ENCODE measurements around the gene SLC16A12. TPM values are rescaled to one million over a fixed set of nuclear protein-coding genes. Genes with fewer than 3 reads are reported as not detected.

Gene SLC16A12
- total and polyA plus RNA-seq, 2 experiments from 2014 or later: 5.7 to 5.9 TPM

DNA sequence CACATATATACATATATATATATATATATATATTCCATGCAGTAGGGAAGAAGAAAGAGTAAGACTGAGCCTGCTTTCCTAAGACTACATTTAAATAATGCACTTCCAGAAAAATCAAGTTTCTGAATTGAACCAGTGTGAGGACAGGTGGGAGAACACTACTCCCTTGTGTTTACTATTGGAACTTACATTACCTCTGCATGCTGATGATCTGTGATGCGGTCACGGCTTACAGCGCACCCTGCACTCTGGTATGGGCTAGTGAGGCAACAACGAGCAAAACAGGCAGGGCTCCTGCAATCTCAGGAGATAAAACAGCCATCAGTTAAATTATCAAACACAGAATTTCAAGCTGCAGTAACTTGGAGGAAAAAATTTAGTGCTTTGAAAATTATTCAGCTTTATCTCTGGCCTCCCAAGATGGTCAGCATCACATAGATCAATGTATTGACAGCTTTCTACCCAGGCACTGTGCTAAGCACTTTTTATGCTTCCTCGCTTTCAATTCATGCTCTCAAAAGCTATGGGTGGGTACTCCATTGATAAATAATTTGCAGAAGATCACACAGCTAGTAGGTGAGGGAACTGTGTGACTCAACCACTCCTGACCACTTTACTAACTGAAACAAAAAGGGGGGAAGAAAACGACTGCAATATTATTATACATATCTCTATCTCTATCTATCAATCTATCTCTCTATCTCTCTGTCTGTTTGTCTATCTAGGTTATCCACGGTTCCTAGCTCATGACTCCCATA is 20.5 kb upstream of the SLC16A12 start:
- no peaks in the 10 kb centered on the region for H3K79me2 ChIP-seq
- no peak overlapping the region for H2AFZ ChIP-seq
- H4K20me1 ChIP-seq (ENCODE audit: insufficient read depth, poor library complexity, severe bottlenecking): no peaks in the 10 kb centered on the region
- H3K4me1 ChIP-seq (ENCODE audit: insufficient read depth): peaks cover 11% of the 10 kb centered on the region
- H3K27me3 ChIP-seq: no peaks in the 10 kb centered on the region
- H3K9me2 ChIP-seq (replicated peaks; ENCODE audit: insufficient read depth): no peaks in the 10 kb centered on the region
- H3K27ac ChIP-seq: peak overlapping the region; percentile 47
- no peaks in the 10 kb centered on the region for H3K9me3 ChIP-seq (ENCODE audit: low read depth)
- peak; percentile 15 for DNase-seq (ENCODE audit: low spot score)
- H3K36me3 ChIP-seq (replicated peaks; ENCODE audit: insufficient read depth, low read depth): no peaks in the 10 kb centered on the region
- no peak overlapping the region for H3K4me2 ChIP-seq
- TF ChIP-seq, protein P1, sequence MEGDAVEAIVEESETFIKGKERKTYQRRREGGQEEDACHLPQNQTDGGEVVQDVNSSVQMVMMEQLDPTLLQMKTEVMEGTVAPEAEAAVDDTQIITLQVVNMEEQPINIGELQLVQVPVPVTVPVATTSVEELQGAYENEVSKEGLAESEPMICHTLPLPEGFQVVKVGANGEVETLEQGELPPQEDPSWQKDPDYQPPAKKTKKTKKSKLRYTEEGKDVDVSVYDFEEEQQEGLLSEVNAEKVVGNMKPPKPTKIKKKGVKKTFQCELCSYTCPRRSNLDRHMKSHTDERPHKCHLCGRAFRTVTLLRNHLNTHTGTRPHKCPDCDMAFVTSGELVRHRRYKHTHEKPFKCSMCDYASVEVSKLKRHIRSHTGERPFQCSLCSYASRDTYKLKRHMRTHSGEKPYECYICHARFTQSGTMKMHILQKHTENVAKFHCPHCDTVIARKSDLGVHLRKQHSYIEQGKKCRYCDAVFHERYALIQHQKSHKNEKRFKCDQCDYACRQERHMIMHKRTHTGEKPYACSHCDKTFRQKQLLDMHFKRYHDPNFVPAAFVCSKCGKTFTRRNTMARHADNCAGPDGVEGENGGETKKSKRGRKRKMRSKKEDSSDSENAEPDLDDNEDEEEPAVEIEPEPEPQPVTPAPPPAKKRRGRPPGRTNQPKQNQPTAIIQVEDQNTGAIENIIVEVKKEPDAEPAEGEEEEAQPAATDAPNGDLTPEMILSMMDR (IDR thresholded peaks at IDR 0.05; ENCODE audit: poor library complexity): no peak
- 72% methylated on average over 7 of the region's 7 CpGs for WGBS (ENCODE audit: low lambda C conversion rate, missing lambda C conversion rate)
- H3K4me3 ChIP-seq: no peak overlapping the region

DNA sequence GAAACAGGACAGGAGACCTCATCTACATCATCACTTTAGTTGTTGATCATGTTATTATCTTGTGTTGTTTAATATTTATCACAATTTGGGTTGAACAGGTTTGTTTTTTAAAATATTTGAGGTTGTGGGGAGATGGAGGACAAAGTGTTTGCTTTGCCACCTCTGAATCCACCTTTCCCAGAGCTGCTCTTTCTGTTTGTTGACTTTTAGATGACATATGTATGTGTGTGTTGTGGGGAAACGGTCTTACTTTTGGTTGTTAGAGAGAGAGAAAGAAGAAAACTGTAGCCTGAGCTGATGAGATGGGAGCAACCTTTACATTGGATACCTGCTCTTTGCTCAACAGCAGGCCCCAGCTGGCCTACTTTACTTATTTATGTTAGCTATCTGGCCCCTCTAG is 19.0 kb upstream of the SLC16A12 start:
- Histone ChIP-seq H3K27me3 (no peaks in the 10 kb centered on the region), H3K79me2 (no peaks in the 10 kb centered on the region), H2AFZ (no peak overlapping the region), H3K4me3 (no peak overlapping the region), H3K9me3 (ENCODE audit: low read depth) (no peaks in the 10 kb centered on the region), H3K36me3 (replicated peaks; ENCODE audit: insufficient read depth, low read depth) (no peaks in the 10 kb centered on the region), H3K9me2 (replicated peaks; ENCODE audit: insufficient read depth) (no peaks in the 10 kb centered on the region), H3K4me1 (ENCODE audit: insufficient read depth) (peaks cover 11% of the 10 kb centered on the region), H3K4me2 (no peak overlapping the region), H3K27ac (peak overlapping the region; percentile 79), H4K20me1 (ENCODE audit: insufficient read depth, poor library complexity, severe bottlenecking) (no peaks in the 10 kb centered on the region)
- no peak for DNase-seq (ENCODE audit: low spot score)
- TF ChIP-seq, protein P1 (IDR thresholded peaks at IDR 0.05; ENCODE audit: poor library complexity): no peak
- TF ChIP-seq EZH2phosphoT487 (IDR thresholded peaks at IDR 0.05; ENCODE audit: low read depth, severe bottlenecking, unreplicated experiment): no peak
- no peak for TF ChIP-seq EZH2 (IDR thresholded peaks at IDR 0.05; ENCODE audit: borderline replicate concordance)
- 44% methylated on average over 1 of the region's 1 CpG for WGBS (ENCODE audit: low lambda C conversion rate, missing lambda C conversion rate)

- H3K4me3 ChIP-seq: no peak overlapping the region
- no peaks in the 10 kb centered on the region for H3K36me3 ChIP-seq (replicated peaks; ENCODE audit: insufficient read depth, low read depth)
- H3K9me3 ChIP-seq (ENCODE audit: low read depth): no peaks in the 10 kb centered on the region
- TF ChIP-seq EZH2phosphoT487 (IDR thresholded peaks at IDR 0.05; ENCODE audit: low read depth, severe bottlenecking, unreplicated experiment): no peak
- TF ChIP-seq, protein P1 (IDR thresholded peaks at IDR 0.05; ENCODE audit: poor library complexity): no peak
- no peak for TF ChIP-seq EZH2 (IDR thresholded peaks at IDR 0.05; ENCODE audit: borderline replicate concordance)
- peak overlapping the region; percentile 79 for H3K27ac ChIP-seq
- H3K79me2 ChIP-seq: no peaks in the 10 kb centered on the region
- no peaks in the 10 kb centered on the region for H3K27me3 ChIP-seq
- DNase-seq (ENCODE audit: low spot score): peak; percentile 56
- H3K9me2 ChIP-seq (replicated peaks; ENCODE audit: insufficient read depth): no peaks in the 10 kb centered on the region
- H4K20me1 ChIP-seq (ENCODE audit: insufficient read depth, poor library complexity, severe bottlenecking): no peaks in the 10 kb centered on the region
- no peak overlapping the region for H3K4me2 ChIP-seq
- H3K4me1 ChIP-seq (ENCODE audit: insufficient read depth): peaks cover 11% of the 10 kb centered on the region
- H2AFZ ChIP-seq: no peak overlapping the region
- WGBS (ENCODE audit: low lambda C conversion rate, missing lambda C conversion rate): 77% methylated on average over 5 of the region's 5 CpGs
These were observed 17.8 kb upstream of the SLC16A12 start for GRCh38 chr10:89553064-89553734.

Measured in hepatocyte (in vitro differentiated cells).